ENCODE data around the gene ALOX5. TPM values are rescaled to one million over a fixed set of nuclear protein-coding genes. Genes with fewer than 3 reads are reported as not detected.

The ALOX5 gene
- total and polyA plus RNA-seq, 2 experiments from 2014 or later: 3.7 to 5.4 TPM

DNA sequence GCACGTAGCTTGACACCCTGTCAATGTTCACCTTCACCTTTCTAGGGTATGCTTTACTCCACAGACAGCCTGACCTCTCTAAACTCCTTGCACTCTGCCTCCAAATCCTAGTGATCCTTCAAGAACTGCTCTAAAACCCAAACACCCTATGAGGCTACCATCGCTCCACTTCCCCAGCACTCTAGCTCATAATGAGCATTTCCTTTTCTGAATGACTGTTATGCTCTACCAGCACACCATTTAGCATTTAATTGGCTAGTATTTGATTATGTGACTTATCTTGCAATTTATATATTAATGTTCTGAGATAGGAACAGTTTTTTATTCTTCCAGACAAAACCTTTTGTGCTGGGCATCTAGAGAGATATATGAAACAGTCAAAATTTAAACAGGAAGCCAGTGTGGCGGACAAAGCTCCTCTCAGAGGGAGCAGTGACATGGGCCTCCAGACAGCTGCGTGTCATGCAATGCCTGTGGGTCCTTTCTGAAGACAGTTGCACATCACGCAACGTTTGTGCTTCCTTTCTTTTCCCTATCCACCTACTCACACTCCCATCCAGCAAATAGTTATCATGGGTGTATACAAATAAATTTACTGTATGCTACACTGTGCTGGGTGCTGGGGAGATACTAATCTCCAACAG lies 86.3 kb downstream of the ALOX5 start:
- Histone ChIP-seq H3K9me2 (ENCODE audit: insufficient read depth) (no peaks in the 10 kb centered on the region), H3K4me2 (no peak overlapping the region), H3F3A (replicated peaks; ENCODE audit: low read depth) (no peaks in the 10 kb centered on the region), H3K4me3 (no peak overlapping the region), H3K27ac (ENCODE audit: low read depth) (no peak overlapping the region), H3K79me2 (replicated peaks; ENCODE audit: insufficient read depth) (no peaks in the 10 kb centered on the region; the same call in 1 of the 2 replicates), H3K36me3 (ENCODE audit: insufficient read depth) (no peaks in the 10 kb centered on the region), H2AFZ (no peak overlapping the region), H3K4me1 (ENCODE audit: insufficient read depth) (no peaks in the 10 kb centered on the region), H3K27me3 (ENCODE audit: insufficient read depth) (no peaks in the 10 kb centered on the region), H4K20me1 (replicated peaks; ENCODE audit: insufficient read depth) (0 out of 2 replicates have a peak, but pooled peaks cover 4% of the 10 kb centered on the region)
- H3K36me3 Mint-ChIP-seq (ENCODE audit: low read depth): peaks cover 5% of the 10 kb centered on the region; the same call in 1 of the 3 replicates
- peaks cover 4% of the 10 kb centered on the region; the same call in 2 of the 3 replicates for H3K4me1 Mint-ChIP-seq
- no peak for ATAC-seq
- H3K4me3 Mint-ChIP-seq: no peak overlapping the region
- peaks cover 3% of the 10 kb centered on the region for H3K27me3 Mint-ChIP-seq (ENCODE audit: insufficient read depth, low read depth, poor library complexity)
- H3K27ac Mint-ChIP-seq: no peak overlapping the region
- DNase-seq (ENCODE audit: low spot score): no peak
- TF ChIP-seq CTCF (conservative IDR thresholded peaks at IDR 0.05; ENCODE audit: low read depth in 2 of 2) (no peak), ETS1 (IDR thresholded peaks at IDR 0.05) (no peak), CREB1 (CRISPR knock-in tag; IDR thresholded peaks at IDR 0.05; ENCODE audit: low read depth) (no peak), POLR2AphosphoS5 (IDR thresholded peaks at IDR 0.05; ENCODE audit: low read depth) (no peak)
- no peaks in the 10 kb centered on the region for H3K9me3 Mint-ChIP-seq

DNA sequence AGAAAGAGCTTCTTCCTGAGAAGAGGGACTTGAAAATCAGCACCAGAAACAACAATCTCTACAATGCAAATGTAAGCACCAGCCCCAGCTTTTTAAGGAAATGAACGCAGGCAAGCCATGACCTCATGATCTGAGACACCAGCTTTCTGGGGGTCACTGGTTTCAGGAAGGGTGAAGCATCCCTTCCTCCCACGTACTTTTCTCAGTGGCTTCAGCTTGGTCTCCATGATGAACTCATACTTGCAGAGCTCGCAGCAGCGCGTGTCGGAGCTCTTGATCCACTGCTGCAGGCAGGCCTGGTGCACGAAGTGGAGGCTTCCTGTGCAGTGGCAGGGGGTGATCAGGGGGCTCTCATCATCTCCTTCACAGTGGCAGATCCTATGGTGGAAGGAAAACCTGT lies 87.0 kb downstream of the ALOX5 start:
- Histone ChIP-seq H3F3A (replicated peaks; ENCODE audit: low read depth) (no peaks in the 10 kb centered on the region), H3K79me2 (replicated peaks; ENCODE audit: insufficient read depth) (no peaks in the 10 kb centered on the region; the same call in 1 of the 2 replicates), H3K4me2 (no peak overlapping the region), H3K9me2 (ENCODE audit: insufficient read depth) (no peaks in the 10 kb centered on the region), H2AFZ (no peak overlapping the region), H3K36me3 (ENCODE audit: insufficient read depth) (no peaks in the 10 kb centered on the region), H3K27me3 (ENCODE audit: insufficient read depth) (no peaks in the 10 kb centered on the region), H3K4me1 (ENCODE audit: insufficient read depth) (no peaks in the 10 kb centered on the region), H4K20me1 (replicated peaks; ENCODE audit: insufficient read depth) (0 out of 2 replicates have a peak, but pooled peaks cover 4% of the 10 kb centered on the region), H3K4me3 (no peak overlapping the region), H3K27ac (ENCODE audit: low read depth) (no peak overlapping the region)
- ATAC-seq (no peak), DNase-seq (ENCODE audit: low spot score) (no peak)
- Mint-ChIP-seq H3K9me3 (no peaks in the 10 kb centered on the region), H3K4me1 (peaks cover 6% of the 10 kb centered on the region; the same call in 2 of the 3 replicates), H3K27me3 (ENCODE audit: insufficient read depth, low read depth, poor library complexity) (peaks cover 5% of the 10 kb centered on the region), H3K4me3 (no peak overlapping the region), H3K27ac (no peak overlapping the region), H3K36me3 (ENCODE audit: low read depth) (peaks cover 5% of the 10 kb centered on the region; the same call in 1 of the 3 replicates)
- TF ChIP-seq REST (IDR thresholded peaks at IDR 0.05; ENCODE audit: unreplicated experiment): no peak
- TF ChIP-seq POLR2AphosphoS5 (IDR thresholded peaks at IDR 0.05; ENCODE audit: low read depth): no peak
- no peak for TF ChIP-seq ZNF114 (CRISPR knock-in tag; IDR thresholded peaks at IDR 0.05)
- no peak for TF ChIP-seq EZH2phosphoT487 (IDR thresholded peaks at IDR 0.05; ENCODE audit: unreplicated experiment)
- no peak for TF ChIP-seq STAT1 (IDR thresholded peaks at IDR 0.05; ENCODE audit: unreplicated experiment)
- no peak for TF ChIP-seq CTCF (conservative IDR thresholded peaks at IDR 0.05; ENCODE audit: low read depth in 2 of 2)
- no peak for TF ChIP-seq CREB1 (CRISPR knock-in tag; IDR thresholded peaks at IDR 0.05; ENCODE audit: low read depth)
- TF ChIP-seq EZH2 (IDR thresholded peaks at IDR 0.05; ENCODE audit: low read depth, unreplicated experiment): no peak
- no peak for TF ChIP-seq JUNB (IDR thresholded peaks at IDR 0.05; ENCODE audit: unreplicated experiment)

Data from GM23338 (cell line).